HG02623 (cell line): ENCODE data around the gene C22orf31.
"Not testable (repeated sequence)": the region's sequence is repeated elsewhere in the genome, so short reads cannot be mapped to it uniquely, and the experiment has no call there.

Experiments
- ATAC-seq: cut with Tn5 transposase; IDR thresholded peaks from one replicate; pipeline ENCODE4 v1.9.1; 2021; ENCODE audit warnings: moderate library complexity; ENCODE audit not compliant: unreplicated experiment

Gene C22orf31

GRCh38 chr22:29061773-29062172 lies at the start of gene C22orf31:
Gene C22orf31 (minus strand): TSS chr22:29061831. CDS start chr22:29061792, 39 bp downstream.
- ATAC-seq = no peak

- no peak for ATAC-seq
Measured at GRCh38 chr22:29110946-29111345, 49.3 kb upstream of the C22orf31 start.

GRCh38 chr22:29109822-29110221 lies 48.2 kb upstream of the C22orf31 start:
- ATAC-seq = no peak

- ATAC-seq = no peak
Measured at GRCh38 chr22:29108137-29108536, 46.5 kb upstream of the C22orf31 start.

- no peak for ATAC-seq
Measured at GRCh38 chr22:29106839-29107238, 45.2 kb upstream of the C22orf31 start.

- no peak for ATAC-seq
Measured at GRCh38 chr22:29105468-29105867, 43.8 kb upstream of the C22orf31 start.

GRCh38 chr22:29103121-29103520 lies 41.5 kb upstream of the C22orf31 start:
- ATAC-seq = no peak

- no peak for ATAC-seq
Measured at GRCh38 chr22:29102300-29102699, 40.7 kb upstream of the C22orf31 start.

GRCh38 chr22:29098296-29098695 lies 36.7 kb upstream of the C22orf31 start:
- ATAC-seq = no peak

- no peak for ATAC-seq
Measured at GRCh38 chr22:29096736-29097669, 35.4 kb upstream of the C22orf31 start.

GRCh38 chr22:29095459-29095858 lies 33.8 kb upstream of the C22orf31 start:
- ATAC-seq = no peak

- no peak for ATAC-seq
Measured at GRCh38 chr22:29093501-29094300, 32.1 kb upstream of the C22orf31 start.

- no peak for ATAC-seq
Measured at GRCh38 chr22:29093030-29093429, 31.4 kb upstream of the C22orf31 start.

- ATAC-seq = no peak
Measured at GRCh38 chr22:29092243-29092642, 30.6 kb upstream of the C22orf31 start.

GRCh38 chr22:29090039-29090438 lies 28.4 kb upstream of the C22orf31 start:
- ATAC-seq = no peak

- no peak for ATAC-seq
Measured at GRCh38 chr22:29089507-29089906, 27.9 kb upstream of the C22orf31 start.

GRCh38 chr22:29088809-29089208 lies 27.2 kb upstream of the C22orf31 start:
- no peak for ATAC-seq

- no peak for ATAC-seq
Measured at GRCh38 chr22:29087012-29087411, 25.4 kb upstream of the C22orf31 start.

GRCh38 chr22:29083933-29084591 lies 22.4 kb upstream of the C22orf31 start:
- no peak for ATAC-seq

- ATAC-seq = not testable (repeated sequence)
Measured at GRCh38 chr22:29083576-29083932, 21.9 kb upstream of the C22orf31 start.

GRCh38 chr22:29082826-29083545 lies 21.4 kb upstream of the C22orf31 start:
- no peak for ATAC-seq
